HCT116 (cell line): ENCODE measurements around the gene CLTC. TPM values are rescaled to one million over a fixed set of nuclear protein-coding genes. Genes with fewer than 3 reads are reported as not detected.

Experiments
- ATAC-seq: fragments of 200-7000 bp; cut with Tn5 transposase; 2 replicates; pipeline ENCODE4 v1.9.1; 2020; ENCODE audit warnings: mild to moderate bottlenecking, moderate library complexity
- Bru-seq: library from RNA; stranded (reverse); fragments of 400-500 nt; gene quantifications from one replicate; lab custom pipeline; 2021; lab: Mats Ljungman, UMichigan
- BruChase-seq, 2 experiments: library from RNA; stranded (reverse); fragments of 400-500 nt; gene quantifications; one replicate each; lab custom pipeline; 2021; lab: Mats Ljungman, UMichigan
- BruUV-seq: library from RNA; stranded (reverse); fragments of 400-500 nt; replicated peaks from 2 replicates; lab custom pipeline; 2021; lab: Mats Ljungman, UMichigan
- CTCF ChIA-PET: fragments of 300-600 bp; sonication (Branson Sonifier 250); formaldehyde crosslinking; loops from one replicate; lab custom pipeline; 2021; ENCODE audit warnings: antibody characterized with exemption; lab: Charles Lee
- POLR2A ChIA-PET: fragments of 300-600, 350-600 bp; sonication (Branson Sonifier 250); formaldehyde crosslinking; loops from one replicate; lab custom pipeline; 2021; ENCODE audit warnings: antibody characterized with exemption; lab: Charles Lee
- RAD21 ChIA-PET, 2 experiments: fragments of 300-600 bp; sonication (Branson Sonifier 250); formaldehyde crosslinking; loops; one replicate each; lab custom pipeline; 2023; ENCODE audit warnings: low total read pairs in 2 of 2; ENCODE audit not compliant: uncharacterized antibody in 2 of 2, unreplicated experiment in 2 of 2, low non-redundant PET in 1 of 2; lab: Charles Lee
- DNase-seq: peaks from one replicate; pipeline ENCODE4 v3.0.0-alpha.2; 2010; ENCODE audit warnings: low read depth, low spot score
- H2AFZ ChIP-seq: fragments of 200-600 bp; shearing (Covaris generic), sonication (generic); 2 replicates; pipeline ENCODE4 v1.6.1; 2017; ENCODE audit warnings: low read depth, mixed run types, mixed read lengths, antibody characterized with exemption, low read length; ENCODE audit not compliant: poor library complexity, severe bottlenecking
- H3K27ac ChIP-seq: 2 replicates; pipeline ENCODE4 v1.5.1; 2012; ENCODE audit warnings: low read depth, low read length
- H3K27me3 ChIP-seq: fragments of 200-600 bp; sonication (generic); 2 replicates; pipeline ENCODE4 v1.6.1; 2016; ENCODE audit warnings: mixed run types, low read length, mixed read lengths; ENCODE audit not compliant: insufficient read depth
- H3K36me3 ChIP-seq, 2 experiments: fragments of 200-500 bp in 1 of 2; fragments of 200-600 bp in 1 of 2; sonication (Bioruptor generic) in 1 of 2; sonication (generic) in 1 of 2; 2 replicates each; pipeline versions ENCODE4 v1.5.1 to v1.6.1; 2014 to 2016; ENCODE audit warnings: low read length in 2 of 2, inconsistent platforms in 1 of 2, mixed read lengths in 1 of 2, mixed run types in 1 of 2; ENCODE audit not compliant: insufficient read depth in 2 of 2, control insufficient read depth in 1 of 2
- H3K4me1 ChIP-seq, 2 experiments: fragments of 200-600 bp in 1 of 2; sonication (generic) in 1 of 2; 2 replicates each; pipeline versions ENCODE4 v1.5.1 to v1.6.1; 2012 to 2017; ENCODE audit warnings: low read length in 2 of 2, inconsistent platforms in 1 of 2, mild to moderate bottlenecking in 1 of 2, mixed read lengths in 1 of 2, mixed run types in 1 of 2, moderate library complexity in 1 of 2; ENCODE audit not compliant: insufficient read depth in 2 of 2, control insufficient read depth in 1 of 2
- H3K4me2 ChIP-seq: fragments of 200-600 bp; sonication (generic); 2 replicates; pipeline ENCODE4 v1.6.1; 2017; ENCODE audit warnings: mixed run types, low read length, mixed read lengths
- H3K4me3 ChIP-seq, 2 experiments: fragments of 200-600 bp in 1 of 2; sonication (generic) in 1 of 2; replicated peaks in 1 of 2; 2 replicates each; pipeline ENCODE4 v1.5.1; 2011 to 2016; ENCODE audit warnings: low read length in 2 of 2, control low read depth in 1 of 2, low read depth in 1 of 2, mild to moderate bottlenecking in 1 of 2, mixed read lengths in 1 of 2, mixed run types in 1 of 2
- H3K79me2 ChIP-seq: fragments of 200-600 bp; sonication (generic); 2 replicates; pipeline ENCODE4 v1.6.1; 2017; ENCODE audit warnings: mild to moderate bottlenecking, mixed run types, low read length, moderate library complexity, mixed read lengths; ENCODE audit not compliant: insufficient read depth
- H3K9ac ChIP-seq: fragments of 200-600 bp; sonication (generic); 2 replicates; pipeline ENCODE4 v1.6.1; 2016; ENCODE audit warnings: low read length, mixed read lengths
- H3K9me2 ChIP-seq: fragments of 200-600 bp; sonication (generic), shearing (Covaris generic); 2 replicates; pipeline ENCODE4 v1.6.1; 2017; ENCODE audit warnings: mixed run types, mild to moderate bottlenecking, moderate library complexity; ENCODE audit not compliant: insufficient read depth
- H3K9me3 ChIP-seq, 2 experiments: fragments of 200-500 bp in 1 of 2; fragments of 200-600 bp in 1 of 2; sonication (Bioruptor generic) in 1 of 2; sonication (generic) in 1 of 2; 2 replicates each; pipeline ENCODE4 v1.6.1; 2014 to 2017; ENCODE audit warnings: low read length in 2 of 2, mixed read lengths in 2 of 2, inconsistent platforms in 1 of 2, low read depth in 1 of 2, mild to moderate bottlenecking in 1 of 2, mixed run types in 1 of 2, moderate library complexity in 1 of 2; ENCODE audit not compliant: control insufficient read depth in 1 of 2, insufficient read depth in 1 of 2
- H4K20me1 ChIP-seq: fragments of 200-600 bp; sonication (generic), shearing (Covaris generic); 2 replicates; pipeline ENCODE4 v1.6.1; 2017; ENCODE audit warnings: mixed run types, mild to moderate bottlenecking, moderate library complexity; ENCODE audit not compliant: insufficient read depth
- CEBPB ChIP-seq: IDR thresholded peaks from 2 replicates; pipeline ENCODE4 v1.6.1; 2012; ENCODE audit warnings: low read depth
- CTCF ChIP-seq, 3 experiments: fragments of 200-600 bp in 1 of 3; sonication (generic) in 1 of 3; IDR thresholded peaks in 2 of 3; conservative IDR thresholded peaks in 1 of 3; 2 replicates each; pipeline ENCODE4 v1.5.1; 2012 to 2017; ENCODE audit warnings: low read depth in 2 of 3, low read length in 2 of 3, antibody characterized with exemption in 1 of 3, borderline replicate concordance in 1 of 3, control low read depth in 1 of 3, mild to moderate bottlenecking in 1 of 3, mixed read lengths in 1 of 3, mixed run types in 1 of 3, moderate library complexity in 1 of 3; ENCODE audit not compliant: insufficient read depth in 1 of 3
- EGR1 ChIP-seq: IDR thresholded peaks from 2 replicates; pipeline ENCODE4 v1.6.1; 2012; ENCODE audit warnings: low read depth
- ELF1 ChIP-seq: IDR thresholded peaks from 2 replicates; pipeline ENCODE4 v1.6.1; 2012; ENCODE audit warnings: low read depth, borderline replicate concordance
- EZH2 ChIP-seq: fragments of 200-600 bp; sonication (generic); IDR thresholded peaks from 2 replicates; pipeline ENCODE4 v1.6.1; 2017; ENCODE audit warnings: antibody characterized with exemption, mixed run types
- EZH2phosphoT487 ChIP-seq: fragments of 200-600 bp; IDR thresholded peaks from 2 replicates; pipeline ENCODE4 v1.6.1; 2018; ENCODE audit warnings: antibody characterized with exemption, borderline replicate concordance
- FOSL1 ChIP-seq: IDR thresholded peaks from 2 replicates; pipeline ENCODE4 v1.6.1; 2012; ENCODE audit warnings: low read depth
- JUND ChIP-seq: IDR thresholded peaks from 2 replicates; pipeline ENCODE4 v1.6.1; 2012
- POLR2A ChIP-seq: IDR thresholded peaks from 2 replicates; pipeline ENCODE4 v1.7.0; 2011; ENCODE audit warnings: borderline replicate concordance; ENCODE audit not compliant: insufficient read depth, insufficient read length; ENCODE audit errors: extremely low read depth
- POLR2AphosphoS5 ChIP-seq: IDR thresholded peaks from 2 replicates; pipeline ENCODE4 v1.6.1; 2011; ENCODE audit warnings: mild to moderate bottlenecking, low read depth, low read length, moderate library complexity
- RAD21 ChIP-seq: IDR thresholded peaks from 2 replicates; pipeline ENCODE4 v1.6.1; 2012; ENCODE audit warnings: low read depth, mild to moderate bottlenecking
- SIN3A ChIP-seq: IDR thresholded peaks from 2 replicates; pipeline ENCODE4 v1.6.1; 2012; ENCODE audit warnings: low read depth
- SP1 ChIP-seq: IDR thresholded peaks from 2 replicates; pipeline ENCODE4 v1.6.1; 2012; ENCODE audit warnings: low read depth
- SRF ChIP-seq: IDR thresholded peaks from 2 replicates; pipeline ENCODE4 v1.6.1; 2012; ENCODE audit warnings: low read depth
- ZFX ChIP-seq: fragments of 450-650 bp; IDR thresholded peaks from 2 replicates; pipeline ENCODE4 v1.6.1; 2017
- ZNF274 ChIP-seq: fragments of 200-500 bp; sonication (Bioruptor generic); IDR thresholded peaks from 2 replicates; pipeline ENCODE4 v1.6.1; 2014; ENCODE audit warnings: mild to moderate bottlenecking, low read depth, low read length, inconsistent platforms
- intact Hi-C: fragments of 100-400 bp; cut with micrococcal nuclease; formaldehyde crosslinking; loops from 2 replicates; pipeline ENCODE4 v1.10.0; 2022
- long read RNA-seq: library from polyadenylated mRNA; unstranded; transcript quantifications from one replicate; pipeline ENCODE4 v2.0.0, GENCODE V29; 2021; ENCODE audit not compliant: unreplicated experiment
- polyA plus RNA-seq: library from polyadenylated mRNA; unstranded; fragments of >200 nt; gene quantifications from 2 replicates; pipeline ENCODE4 v1.2.1, GENCODE V29; 2012; ENCODE audit warnings: missing spikeins
- total RNA-seq: library from RNA; stranded (reverse); gene quantifications from one replicate; pipeline ENCODE4 v1.2.1, GENCODE V29; 2021; ENCODE audit not compliant: unreplicated experiment
- TF ChIP-seq, protein P1 (sequence below): IDR thresholded peaks from 2 replicates; pipeline ENCODE4 v1.6.1; 2012; ENCODE audit warnings: low read depth
- TF ChIP-seq, protein P2 (sequence below): IDR thresholded peaks from 2 replicates; pipeline ENCODE4 v1.6.1; 2011; ENCODE audit warnings: mild to moderate bottlenecking, low read length, moderate library complexity; ENCODE audit not compliant: insufficient replicate concordance; ENCODE audit errors: extremely low read depth

Gene CLTC
- total RNA-seq = 351 TPM
- polyA plus RNA-seq = 165 TPM in 2 replicates
- Bru-seq, nascent RNA = percentile 98 among the genes with signal in this experiment
- BruChase-seq, experiment 1, labeled RNA remaining after a 6-hour chase = percentile 99 among the genes with signal in this experiment
- percentile 98 among the genes with signal in this experiment for BruChase-seq, experiment 2, labeled RNA remaining after a 2-hour chase
- long read RNA-seq, full-length matches to known transcripts = 357 of 515 reads
- long read RNA-seq, partial matches to known transcripts = 119 of 515 reads
- long read RNA-seq, other reads (novel, unspliced or antisense) = 39 of 515 reads

DNA sequence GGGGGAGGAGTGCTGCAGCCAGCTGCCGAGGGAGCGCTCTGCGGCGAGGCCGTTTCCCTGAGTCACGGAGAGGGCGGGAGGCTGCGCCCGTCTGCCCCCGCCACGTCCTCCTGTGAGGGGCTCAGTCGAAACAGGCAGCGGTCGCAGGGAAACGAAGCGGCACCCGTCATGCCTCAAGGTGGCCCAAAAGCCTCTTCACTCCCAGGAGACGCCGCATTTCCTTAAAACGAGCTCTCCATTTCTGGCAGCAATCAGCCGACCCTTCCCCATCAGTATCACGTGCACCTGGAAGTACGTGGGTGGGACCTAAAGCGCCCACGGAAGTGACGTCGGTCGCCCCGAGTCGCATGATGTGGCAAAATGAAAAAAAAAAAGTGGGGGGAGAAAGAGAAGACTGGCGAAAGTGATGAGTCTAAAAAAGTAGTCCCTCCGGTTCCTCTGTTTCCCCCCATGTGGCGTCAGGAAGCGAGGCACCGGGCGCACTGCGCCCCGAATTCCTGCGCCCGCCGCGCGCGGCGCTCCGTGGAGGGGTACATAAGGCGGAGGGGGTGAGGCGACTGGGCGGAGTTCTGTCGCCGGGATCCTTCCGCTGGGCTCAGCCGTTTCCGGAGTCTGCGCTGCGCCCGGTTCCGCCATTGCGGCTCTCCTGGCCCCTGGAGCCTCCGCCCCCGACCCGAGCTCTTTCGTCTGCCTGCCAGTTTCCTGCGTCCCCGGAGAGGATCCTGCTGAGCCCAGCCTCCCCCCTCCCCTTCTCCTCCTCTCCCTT is at the start of gene CLTC:
TSS of gene CLTC (plus strand) at position 598 of the 766 bp plus-strand sequence. CDS start 237 bp downstream, outside the sequence.
- RAD21 ChIA-PET = interaction anchor here in 1 of 2 experiments (0.7 to 1.2 kb wide), 2 partner anchors 54 to 88 kb away, joined by 3 read pairs; partner anchors contain the start of genes DHX40, PTRH2 and VMP1
- no peaks in the 10 kb centered on the region for H3K9me3 ChIP-seq
- no peaks in the 10 kb centered on the region for H3K27me3 ChIP-seq
- peak within 1 kb of the TSS; percentile 98 for H3K9ac ChIP-seq
- H3K4me1 ChIP-seq = peaks cover 19 to 32% of the 10 kb centered on the region in 2 experiments
- peaks cover 63% of the 10 kb centered on the region for H3K79me2 ChIP-seq
- peaks cover 6 to 8% of the 10 kb centered on the region in 2 experiments; a peak in 2 of 4 replicates for H3K36me3 ChIP-seq
- POLR2A ChIA-PET = interaction anchor here (0.7 to 2.4 kb wide), 10 partner anchors 9 to 235 kb away, joined by 3 to 9 read pairs (median 4); partner anchors contain the start of genes PTRH2 and VMP1
- H3K9me2 ChIP-seq = no peaks in the 10 kb centered on the region
- H4K20me1 ChIP-seq = peaks cover 31% of the 10 kb centered on the region; the same call in 1 of the 2 replicates
- BruUV-seq = no TSS peak
- peak; percentile 87 for ATAC-seq
- intact Hi-C loops = no loop called here
- DNase-seq = peak; percentile 99
- CTCF ChIA-PET = interaction anchor here (0.7 to 1.9 kb wide), 2 partner anchors 13 to 523 kb away, joined by 3 to 4 read pairs; no protein-coding TSS in a partner anchor
- H2AFZ ChIP-seq = no peak within 1 kb of the TSS
- H3K27ac ChIP-seq = peak within 1 kb of the TSS; percentile 94
- H3K4me2 ChIP-seq = peak within 1 kb of the TSS; percentile 82
- peak within 1 kb of the TSS; percentile 85 to 95 for H3K4me3 ChIP-seq
- TF ChIP-seq CEBPB = no peak; the same call in 1 of the 2 replicates
- no peak; the same call in 1 of the 2 replicates for TF ChIP-seq ZFX
- peak; percentile 96 for TF ChIP-seq EGR1
- TF ChIP-seq, protein P1, sequence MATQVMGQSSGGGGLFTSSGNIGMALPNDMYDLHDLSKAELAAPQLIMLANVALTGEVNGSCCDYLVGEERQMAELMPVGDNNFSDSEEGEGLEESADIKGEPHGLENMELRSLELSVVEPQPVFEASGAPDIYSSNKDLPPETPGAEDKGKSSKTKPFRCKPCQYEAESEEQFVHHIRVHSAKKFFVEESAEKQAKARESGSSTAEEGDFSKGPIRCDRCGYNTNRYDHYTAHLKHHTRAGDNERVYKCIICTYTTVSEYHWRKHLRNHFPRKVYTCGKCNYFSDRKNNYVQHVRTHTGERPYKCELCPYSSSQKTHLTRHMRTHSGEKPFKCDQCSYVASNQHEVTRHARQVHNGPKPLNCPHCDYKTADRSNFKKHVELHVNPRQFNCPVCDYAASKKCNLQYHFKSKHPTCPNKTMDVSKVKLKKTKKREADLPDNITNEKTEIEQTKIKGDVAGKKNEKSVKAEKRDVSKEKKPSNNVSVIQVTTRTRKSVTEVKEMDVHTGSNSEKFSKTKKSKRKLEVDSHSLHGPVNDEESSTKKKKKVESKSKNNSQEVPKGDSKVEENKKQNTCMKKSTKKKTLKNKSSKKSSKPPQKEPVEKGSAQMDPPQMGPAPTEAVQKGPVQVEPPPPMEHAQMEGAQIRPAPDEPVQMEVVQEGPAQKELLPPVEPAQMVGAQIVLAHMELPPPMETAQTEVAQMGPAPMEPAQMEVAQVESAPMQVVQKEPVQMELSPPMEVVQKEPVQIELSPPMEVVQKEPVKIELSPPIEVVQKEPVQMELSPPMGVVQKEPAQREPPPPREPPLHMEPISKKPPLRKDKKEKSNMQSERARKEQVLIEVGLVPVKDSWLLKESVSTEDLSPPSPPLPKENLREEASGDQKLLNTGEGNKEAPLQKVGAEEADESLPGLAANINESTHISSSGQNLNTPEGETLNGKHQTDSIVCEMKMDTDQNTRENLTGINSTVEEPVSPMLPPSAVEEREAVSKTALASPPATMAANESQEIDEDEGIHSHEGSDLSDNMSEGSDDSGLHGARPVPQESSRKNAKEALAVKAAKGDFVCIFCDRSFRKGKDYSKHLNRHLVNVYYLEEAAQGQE = no peak
- TF ChIP-seq ZNF274 = no peak
- TF ChIP-seq, protein P2, sequence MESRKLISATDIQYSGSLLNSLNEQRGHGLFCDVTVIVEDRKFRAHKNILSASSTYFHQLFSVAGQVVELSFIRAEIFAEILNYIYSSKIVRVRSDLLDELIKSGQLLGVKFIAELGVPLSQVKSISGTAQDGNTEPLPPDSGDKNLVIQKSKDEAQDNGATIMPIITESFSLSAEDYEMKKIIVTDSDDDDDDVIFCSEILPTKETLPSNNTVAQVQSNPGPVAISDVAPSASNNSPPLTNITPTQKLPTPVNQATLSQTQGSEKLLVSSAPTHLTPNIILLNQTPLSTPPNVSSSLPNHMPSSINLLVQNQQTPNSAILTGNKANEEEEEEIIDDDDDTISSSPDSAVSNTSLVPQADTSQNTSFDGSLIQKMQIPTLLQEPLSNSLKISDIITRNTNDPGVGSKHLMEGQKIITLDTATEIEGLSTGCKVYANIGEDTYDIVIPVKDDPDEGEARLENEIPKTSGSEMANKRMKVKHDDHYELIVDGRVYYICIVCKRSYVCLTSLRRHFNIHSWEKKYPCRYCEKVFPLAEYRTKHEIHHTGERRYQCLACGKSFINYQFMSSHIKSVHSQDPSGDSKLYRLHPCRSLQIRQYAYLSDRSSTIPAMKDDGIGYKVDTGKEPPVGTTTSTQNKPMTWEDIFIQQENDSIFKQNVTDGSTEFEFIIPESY = peak; percentile 52
- peak; percentile 60 for TF ChIP-seq JUND
- TF ChIP-seq FOSL1 = peak; percentile 44
- peak; percentile 88 for TF ChIP-seq SP1
- TF ChIP-seq RAD21 = no peak
- peak; percentile 98 for TF ChIP-seq POLR2AphosphoS5
- peak; percentile 90 for TF ChIP-seq ELF1
- peak; percentile 91 for TF ChIP-seq SIN3A
- no peak for TF ChIP-seq CTCF (IDR thresholded peaks at IDR 0.05 in 2 of 3, conservative IDR thresholded peaks at IDR 0.05 in 1 of 3; ENCODE audit: borderline replicate concordance in 1 of 3, insufficient read depth in 1 of 3, low read depth in 2 of 3, low read length in 2 of 3)
- TF ChIP-seq SRF = peak; percentile 67; the same call in 1 of the 2 replicates
- no peak for TF ChIP-seq EZH2phosphoT487
- no peak for TF ChIP-seq EZH2
- TF ChIP-seq POLR2A = peak; percentile 86
